Measurements from ENCODE around the gene PHACTR3. TPM values are rescaled to one million over a fixed set of nuclear protein-coding genes. Genes with fewer than 3 reads are reported as not detected.

The PHACTR3 gene
- total and polyA plus RNA-seq, 2 of the 8 experiments (the other 6 are each of a cell fraction or from before 2014, with no cell fraction given) = 0.05 to 0.13 TPM

DNA sequence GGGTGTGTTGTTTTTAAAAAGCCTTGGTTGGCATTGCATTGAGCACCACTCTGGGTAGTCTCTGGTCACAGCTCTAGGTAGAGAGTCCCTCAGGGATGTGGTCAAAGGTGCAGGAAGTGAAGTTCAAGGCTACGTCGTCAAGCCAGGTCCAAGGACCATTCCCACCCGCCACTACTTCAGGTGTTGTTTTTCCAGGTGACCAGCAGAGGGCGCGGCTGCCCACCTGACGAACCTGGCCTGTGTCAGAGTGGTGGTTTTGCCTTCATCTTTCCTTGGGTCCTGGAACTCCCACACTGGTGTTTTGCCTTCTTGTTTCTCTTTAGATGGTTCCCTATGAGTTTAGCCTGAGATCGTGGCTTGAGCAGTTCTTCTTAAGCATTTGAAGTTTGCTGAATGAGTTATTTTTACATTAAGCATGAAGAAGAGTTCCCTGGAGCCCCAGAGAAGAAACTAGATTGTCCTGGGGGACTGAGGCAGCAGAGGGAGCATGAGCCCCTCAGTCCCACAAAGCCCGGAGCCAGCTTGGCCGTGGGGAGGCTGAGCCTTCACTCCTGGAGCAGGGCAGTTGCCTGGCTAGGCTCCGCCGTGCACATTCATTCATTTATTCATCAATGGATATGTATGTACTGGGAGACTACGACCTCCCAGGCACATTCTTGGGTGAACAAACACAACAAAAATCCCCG lies 5.6 kb upstream of the PHACTR3 start:
- POLR2A ChIA-PET (ENCODE audit: partially characterized antibody) = no interaction called here
- H3K27ac ChIP-seq (ENCODE audit: low read depth, low read length) = no peak overlapping the region
- H3K4me2 ChIP-seq (ENCODE audit: insufficient read depth in 1 of 2, low read depth in 2 of 2, low read length in 2 of 2) = no peak overlapping the region
- H3K36me3 ChIP-seq (ENCODE audit: control insufficient read depth in 2 of 4, insufficient read depth in 4 of 4, low read length in 3 of 4) = no peaks in the 10 kb centered on the region; a peak in 1 of 8 replicates
- no peak overlapping the region for H3K9ac ChIP-seq (replicated peaks in 1 of 4; ENCODE audit: extremely low read depth in 1 of 4, low read depth in 3 of 4, low read length in 3 of 4)
- H2AFZ ChIP-seq (ENCODE audit: low read length) = no peak overlapping the region
- H2BK20ac ChIP-seq (ENCODE audit: low read length) = no peak overlapping the region
- no peaks in the 10 kb centered on the region for H3K79me1 ChIP-seq (ENCODE audit: low read depth, low read length)
- H3K9me3 ChIP-seq (ENCODE audit: insufficient read depth in 2 of 2, low read depth in 1 of 2, low read length in 1 of 2) = peaks cover 55 to 72% of the 10 kb centered on the region in 2 experiments
- H2BK12ac ChIP-seq (ENCODE audit: low read depth, low read length) = no peak overlapping the region
- no peaks in the 10 kb centered on the region; a peak in 1 of 7 replicates for H3K4me1 ChIP-seq (replicated peaks in 1 of 4; ENCODE audit: control insufficient read depth in 3 of 4, insufficient read depth in 4 of 4, low read length in 3 of 4)
- DNase-seq (ENCODE audit: low read depth in 1 of 2, low spot score in 2 of 2) (peak in 1 of 2 experiments; percentile 65), FAIRE-seq (no peak)
- no peak overlapping the region for H3K4me3 ChIP-seq (ENCODE audit: extremely low read depth in 1 of 4, insufficient read depth in 2 of 4, low read depth in 3 of 4, low read length in 4 of 4)
- peaks cover 0 to 11% (median 2%) of the 10 kb centered on the region in 4 experiments; a peak in 2 of 7 replicates for H3K27me3 ChIP-seq (replicated peaks in 1 of 4; ENCODE audit: control insufficient read depth in 3 of 4, extremely low read depth in 1 of 4, insufficient read depth in 3 of 4, low read length in 3 of 4)
- no peak overlapping the region for H4K5ac ChIP-seq (ENCODE audit: insufficient read length, low read depth, low read length)
- H3K23ac ChIP-seq (ENCODE audit: insufficient read length) = no peak overlapping the region
- no peak overlapping the region for H4K91ac ChIP-seq (replicated peaks; ENCODE audit: insufficient read length, low read length)
- H3K23me2 ChIP-seq (ENCODE audit: low read depth, low read length) = no peaks in the 10 kb centered on the region
- no peak overlapping the region for H3K14ac ChIP-seq (ENCODE audit: insufficient read length)
- H3K18ac ChIP-seq (ENCODE audit: extremely low read depth, low read length) = no peak overlapping the region
- no peak overlapping the region for H4K8ac ChIP-seq (ENCODE audit: extremely low read depth, insufficient read depth, low read length)
- no peak overlapping the region for H2BK15ac ChIP-seq (ENCODE audit: low read length)
- H3K79me2 ChIP-seq (ENCODE audit: control insufficient read depth in 1 of 2, insufficient read depth in 2 of 2, low read length in 2 of 2) = no peaks in the 10 kb centered on the region
- H2BK5ac ChIP-seq (ENCODE audit: low read depth, low read length) = no peak overlapping the region
- H3K56ac ChIP-seq (replicated peaks; ENCODE audit: insufficient read length, low read depth, low read length) = no peak overlapping the region
- no peak overlapping the region for H2AK5ac ChIP-seq (ENCODE audit: low read depth, low read length)
- 53% methylated on average over 13 of the region's 13 CpGs; no CpG with 5 or more reads in 1 of the 2 experiments for WGBS, 2 experiments (ENCODE audit: extremely low coverage in 1 of 2, insufficient coverage in 1 of 2, insufficient read length in 1 of 2, insufficient replicate concordance in 2 of 2, low coverage in 1 of 2, low lambda C conversion rate in 2 of 2, missing lambda C conversion rate in 1 of 2)
- CTCF ChIA-PET (ENCODE audit: partially characterized antibody) = interaction anchor here (0.6 to 2.2 kb wide), 9 partner anchors 11 to 1070 kb away, joined by 3 to 10 read pairs (median 4); no protein-coding TSS in a partner anchor
- no peak overlapping the region for H2BK120ac ChIP-seq (replicated peaks; ENCODE audit: low read depth, low read length)
- H3K4ac ChIP-seq (replicated peaks; ENCODE audit: insufficient read length, low read depth, low read length) = no peak overlapping the region
- H4K20me1 ChIP-seq (replicated peaks in 1 of 2; ENCODE audit: control insufficient read depth in 1 of 2, insufficient read depth in 2 of 2, low read length in 2 of 2) = no peaks in the 10 kb centered on the region
- TF ChIP-seq, protein P1, sequence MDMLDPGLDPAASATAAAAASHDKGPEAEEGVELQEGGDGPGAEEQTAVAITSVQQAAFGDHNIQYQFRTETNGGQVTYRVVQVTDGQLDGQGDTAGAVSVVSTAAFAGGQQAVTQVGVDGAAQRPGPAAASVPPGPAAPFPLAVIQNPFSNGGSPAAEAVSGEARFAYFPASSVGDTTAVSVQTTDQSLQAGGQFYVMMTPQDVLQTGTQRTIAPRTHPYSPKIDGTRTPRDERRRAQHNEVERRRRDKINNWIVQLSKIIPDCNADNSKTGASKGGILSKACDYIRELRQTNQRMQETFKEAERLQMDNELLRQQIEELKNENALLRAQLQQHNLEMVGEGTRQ (IDR thresholded peaks at IDR 0.05; ENCODE audit: low read length) = no peak
- TF ChIP-seq RFX5 (IDR thresholded peaks at IDR 0.05; ENCODE audit: borderline replicate concordance, low read depth, low read length) = no peak
- no peak for TF ChIP-seq TEAD4 (IDR thresholded peaks at IDR 0.05; ENCODE audit: low read depth, low read length)
- peak; percentile 76 to 78 for TF ChIP-seq RAD21 (IDR thresholded peaks at IDR 0.05 in 1 of 2, conservative IDR thresholded peaks at IDR 0.05 in 1 of 2; ENCODE audit: low read depth in 2 of 2, low read length in 2 of 2)
- no peak for TF ChIP-seq CBX8 (IDR thresholded peaks at IDR 0.05; ENCODE audit: borderline replicate concordance, low read depth, low read length)
- TF ChIP-seq SIX5 (IDR thresholded peaks at IDR 0.05; ENCODE audit: low read depth, low read length) = no peak
- TF ChIP-seq, protein P2, sequence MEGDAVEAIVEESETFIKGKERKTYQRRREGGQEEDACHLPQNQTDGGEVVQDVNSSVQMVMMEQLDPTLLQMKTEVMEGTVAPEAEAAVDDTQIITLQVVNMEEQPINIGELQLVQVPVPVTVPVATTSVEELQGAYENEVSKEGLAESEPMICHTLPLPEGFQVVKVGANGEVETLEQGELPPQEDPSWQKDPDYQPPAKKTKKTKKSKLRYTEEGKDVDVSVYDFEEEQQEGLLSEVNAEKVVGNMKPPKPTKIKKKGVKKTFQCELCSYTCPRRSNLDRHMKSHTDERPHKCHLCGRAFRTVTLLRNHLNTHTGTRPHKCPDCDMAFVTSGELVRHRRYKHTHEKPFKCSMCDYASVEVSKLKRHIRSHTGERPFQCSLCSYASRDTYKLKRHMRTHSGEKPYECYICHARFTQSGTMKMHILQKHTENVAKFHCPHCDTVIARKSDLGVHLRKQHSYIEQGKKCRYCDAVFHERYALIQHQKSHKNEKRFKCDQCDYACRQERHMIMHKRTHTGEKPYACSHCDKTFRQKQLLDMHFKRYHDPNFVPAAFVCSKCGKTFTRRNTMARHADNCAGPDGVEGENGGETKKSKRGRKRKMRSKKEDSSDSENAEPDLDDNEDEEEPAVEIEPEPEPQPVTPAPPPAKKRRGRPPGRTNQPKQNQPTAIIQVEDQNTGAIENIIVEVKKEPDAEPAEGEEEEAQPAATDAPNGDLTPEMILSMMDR (IDR thresholded peaks at IDR 0.05; ENCODE audit: control extremely low read depth in 1 of 3, insufficient read depth in 1 of 3, low read depth in 1 of 3, low read length in 3 of 3) = peak; percentile 78 to 93 (median 83)
- TF ChIP-seq TAF7 (optimal IDR thresholded peaks at IDR 0.05; ENCODE audit: borderline replicate concordance, low read depth, low read length) = no peak
